ENCODE measurements around the gene LRRK1.
"Not testable (repeated sequence)": the region's sequence is repeated elsewhere in the genome, so short reads cannot be mapped to it uniquely, and the experiment has no call there.

The LRRK1 gene

GRCh38 chr15:101060576-101061551, 141.7 kb downstream of the LRRK1 start:
- DNase-seq, result no peak

GRCh38 chr15:101062063-101062462, 142.9 kb downstream of the LRRK1 start:
- DNase-seq, result no peak

GRCh38 chr15:101062471-101063171, 143.5 kb downstream of the LRRK1 start:
- no peak for DNase-seq

- no peak for DNase-seq
These were observed 144.1 kb downstream of the LRRK1 start for GRCh38 chr15:101063212-101063611.

GRCh38 chr15:101063891-101064794, 145.0 kb downstream of the LRRK1 start:
- DNase-seq, result no peak

- no peak for DNase-seq
These were observed 145.8 kb downstream of the LRRK1 start for GRCh38 chr15:101064795-101065569.

- no peak for DNase-seq
These were observed 146.5 kb downstream of the LRRK1 start for GRCh38 chr15:101065570-101066221.

- no peak for DNase-seq
These were observed 147.6 kb downstream of the LRRK1 start for GRCh38 chr15:101066501-101067408.

GRCh38 chr15:101067660-101068522, 148.7 kb downstream of the LRRK1 start:
- no peak for DNase-seq

GRCh38 chr15:101068523-101068960, 149.4 kb downstream of the LRRK1 start:
- no peak for DNase-seq

GRCh38 chr15:101068961-101069653, 149.9 kb downstream of the LRRK1 start:
- DNase-seq, result peak; percentile 36

GRCh38 chr15:101069654-101069973, 150.5 kb downstream of the LRRK1 start:
- no peak for DNase-seq

- DNase-seq, result no peak
These were observed 150.9 kb downstream of the LRRK1 start for GRCh38 chr15:101070024-101070423.

GRCh38 chr15:101070502-101071273, 151.5 kb downstream of the LRRK1 start:
- peak; percentile 87 for DNase-seq

- no peak for DNase-seq
These were observed 152.5 kb downstream of the LRRK1 start for GRCh38 chr15:101071651-101072050.

- not testable (repeated sequence) for DNase-seq
These were observed 153.1 kb downstream of the LRRK1 start for GRCh38 chr15:101072235-101072634.

GRCh38 chr15:101077806-101078668, 158.9 kb downstream of the LRRK1 start:
- not testable (repeated sequence) for DNase-seq

All from fibroblast of skin of right quadriceps (primary cell).